ENCODE data around the gene SLFN5.
"Not testable (repeated sequence)": the region's sequence is repeated elsewhere in the genome, so short reads cannot be mapped to it uniquely, and the experiment has no call there.

SLFN5 gene

GRCh38 chr17:35214631-35215273 lies 28.1 kb upstream of the SLFN5 start:
- H3K4me3 ChIP-seq (replicated peaks in 1 of 2; ENCODE audit: low read depth in 2 of 2, low read length in 2 of 2): no peak overlapping the region
- no peak for DNase-seq (ENCODE audit: low read depth in 2 of 2)
- TF ChIP-seq CTCF (IDR thresholded peaks at IDR 0.05; ENCODE audit: low read depth, low read length): no peak

- H3K4me3 ChIP-seq (replicated peaks in 1 of 2; ENCODE audit: low read depth in 2 of 2, low read length in 2 of 2): no peak overlapping the region
- no peak for DNase-seq (ENCODE audit: low read depth in 2 of 2)
- no peak for TF ChIP-seq CTCF (IDR thresholded peaks at IDR 0.05; ENCODE audit: low read depth, low read length)
Observed at GRCh38 chr17:35217107-35217506, 25.8 kb upstream of the SLFN5 start.

DNA sequence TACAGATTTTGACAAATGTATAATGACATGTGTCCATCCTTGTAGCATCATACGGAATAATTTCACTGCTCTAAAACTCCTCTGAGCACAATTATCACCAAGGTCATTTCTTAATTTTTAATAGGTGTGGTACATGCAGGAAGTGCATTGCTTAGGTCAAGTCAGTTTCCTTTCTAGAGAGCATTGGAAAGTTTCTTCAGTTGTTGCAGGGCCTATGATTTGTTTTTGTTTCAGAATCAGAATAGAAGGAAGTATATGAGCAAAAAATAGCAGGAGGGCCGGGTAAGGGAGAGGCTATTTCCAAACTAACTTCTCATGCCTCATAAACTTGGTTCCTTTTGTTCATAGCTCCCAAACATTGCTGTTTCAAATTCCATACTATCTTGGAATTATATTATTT lies 24.0 kb upstream of the SLFN5 start:
- no peak for TF ChIP-seq CTCF (IDR thresholded peaks at IDR 0.05; ENCODE audit: low read depth, low read length)
- H3K4me3 ChIP-seq (replicated peaks in 1 of 2; ENCODE audit: low read depth in 2 of 2, low read length in 2 of 2): no peak overlapping the region
- no peak for DNase-seq (ENCODE audit: low read depth in 2 of 2)

DNA sequence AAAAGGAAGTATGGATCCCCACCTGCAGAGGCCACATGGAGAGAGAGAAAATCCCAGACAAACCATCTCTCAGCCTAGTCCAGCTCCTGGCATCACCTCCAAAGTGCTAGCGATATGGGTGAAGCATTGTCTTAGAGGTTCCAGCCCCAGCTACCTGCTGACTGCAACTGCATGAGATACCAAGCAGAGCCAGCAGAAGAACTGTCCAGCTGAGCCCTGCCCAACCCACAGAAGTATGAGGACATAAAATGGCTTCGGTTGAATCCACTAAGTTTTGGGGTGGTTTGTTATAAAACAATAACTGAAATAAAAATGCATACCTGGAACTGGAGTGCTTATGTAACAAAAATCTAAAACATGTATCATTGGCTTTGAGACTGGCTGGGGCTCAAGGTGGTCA lies 20.4 kb upstream of the SLFN5 start:
- DNase-seq (ENCODE audit: low read depth in 2 of 2): no peak
- no peak for TF ChIP-seq CTCF (IDR thresholded peaks at IDR 0.05; ENCODE audit: low read depth, low read length)
- no peak overlapping the region for H3K4me3 ChIP-seq (replicated peaks in 1 of 2; ENCODE audit: low read depth in 2 of 2, low read length in 2 of 2)

- no peak for DNase-seq (ENCODE audit: low read depth in 2 of 2)
- no peak overlapping the region for H3K4me3 ChIP-seq (replicated peaks in 1 of 2; ENCODE audit: low read depth in 2 of 2, low read length in 2 of 2)
- TF ChIP-seq CTCF (IDR thresholded peaks at IDR 0.05; ENCODE audit: low read depth, low read length): no peak
Observed at GRCh38 chr17:35224436-35224835, 18.4 kb upstream of the SLFN5 start.

- no peak for TF ChIP-seq CTCF (IDR thresholded peaks at IDR 0.05; ENCODE audit: low read depth, low read length)
- no peak overlapping the region for H3K4me3 ChIP-seq (replicated peaks in 1 of 2; ENCODE audit: low read depth in 2 of 2, low read length in 2 of 2)
- no peak for DNase-seq (ENCODE audit: low read depth in 2 of 2)
Observed at GRCh38 chr17:35227546-35227945, 15.3 kb upstream of the SLFN5 start.

DNA sequence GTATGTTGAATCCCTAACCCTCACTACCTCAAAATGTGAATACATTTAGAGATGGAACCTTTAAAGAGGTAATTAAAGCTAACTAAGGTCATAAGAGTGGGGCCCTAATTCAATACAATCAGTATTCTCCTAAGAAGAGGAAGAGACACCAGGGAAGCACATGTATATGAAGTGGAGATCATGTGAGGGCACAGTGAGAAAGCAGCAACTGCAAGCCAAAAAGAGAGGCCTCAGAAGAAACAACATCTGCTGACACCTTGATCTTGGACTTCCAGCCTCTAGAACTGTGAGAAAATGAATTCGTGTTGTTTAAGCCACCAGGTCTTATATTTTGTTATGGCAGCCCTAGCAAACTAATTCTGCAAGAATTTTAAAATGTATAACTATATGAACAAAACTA lies 13.2 kb upstream of the SLFN5 start:
- DNase-seq (ENCODE audit: low read depth in 2 of 2): no peak
- no peak for TF ChIP-seq CTCF (IDR thresholded peaks at IDR 0.05; ENCODE audit: low read depth, low read length)
- H3K4me3 ChIP-seq (replicated peaks in 1 of 2; ENCODE audit: low read depth in 2 of 2, low read length in 2 of 2): no peak overlapping the region

- DNase-seq (ENCODE audit: low read depth in 2 of 2); H3K4me3 ChIP-seq (replicated peaks in 1 of 2; ENCODE audit: low read depth in 2 of 2, low read length in 2 of 2): not testable (repeated sequence)
Observed at GRCh38 chr17:35234315-35234714, 8.6 kb upstream of the SLFN5 start.
